Cardiac muscle cell (in vitro differentiated cells and primary cell): ENCODE measurements around the gene INSL4. TPM values are rescaled to one million over a fixed set of nuclear protein-coding genes. Genes with fewer than 3 reads are reported as not detected.

Experiments
- DNase-seq, 2 donors: peaks; one replicate each; pipeline versions ENCODE4 v3.0.0 to v3.0.0-alpha.2; 2010 to 2017; ENCODE audit warnings: low read depth in 1 of 2, low spot score in 1 of 2
- H3K27ac ChIP-seq: fragments of 200-600 bp; sonication (generic); 2 replicates; pipeline ENCODE4 v1.5.1; 2016
- H3K27me3 ChIP-seq: fragments of 200-600 bp; sonication (generic); 2 replicates; pipeline ENCODE4 v1.6.0; 2016; ENCODE audit warnings: control low read depth
- H3K36me3 ChIP-seq: fragments of 200-600 bp; sonication (generic); 2 replicates; pipeline ENCODE4 v1.5.1; 2016; ENCODE audit warnings: control low read depth
- H3K4me1 ChIP-seq: fragments of 200-600 bp; sonication (generic); 2 replicates; pipeline ENCODE4 v1.8.1; 2017; ENCODE audit warnings: low read depth, mild to moderate bottlenecking, mixed run types
- H3K4me3 ChIP-seq: fragments of 200-600 bp; sonication (generic); 2 replicates; pipeline ENCODE4 v1.5.1; 2016; ENCODE audit warnings: mild to moderate bottlenecking
- H3K9me3 ChIP-seq: fragments of 200-600 bp; sonication (generic); 2 replicates; pipeline ENCODE4 v1.5.1; 2017; ENCODE audit warnings: low read depth, mild to moderate bottlenecking, control low read depth
- CTCF ChIP-seq: IDR thresholded peaks from 2 replicates; pipeline ENCODE4 v1.5.1; 2012; ENCODE audit warnings: low read depth, mild to moderate bottlenecking, low read length
- polyA plus RNA-seq: library from polyadenylated mRNA; unstranded; fragments of >200 nt; fragmentation: Nextera tagmentation; extraction: Ambion mirVana; gene quantifications from 2 replicates; pipeline ENCODE4 v1.2.1, GENCODE V29; 2016
- total RNA-seq: library from RNA; depleted of rRNA; stranded (reverse); fragments of >200 nt; gene quantifications from 2 replicates; pipeline ENCODE4 v1.2.3, GENCODE V29; 2016

INSL4 gene
- not detected in 2 replicates for total RNA-seq
- polyA plus RNA-seq: not detected in 2 replicates

- Histone ChIP-seq H3K9me3 (no peaks in the 10 kb centered on the region), H3K27me3 (no peaks in the 10 kb centered on the region), H3K4me1 (no peaks in the 10 kb centered on the region), H3K4me3 (no peak within 1 kb of the TSS), H3K27ac (no peak within 1 kb of the TSS), H3K36me3 (no peaks in the 10 kb centered on the region)
- DNase-seq: no peak
- TF ChIP-seq CTCF: no peak
These were observed at the start of gene INSL4 for GRCh38 chr9:5231212-5231611. INSL4 (plus strand) TSS chr9:5231419; CDS start chr9:5231524, 105 bp downstream.

GRCh38 chr9:5184776-5185175 lies 46.4 kb upstream of the INSL4 start:
- no peak for DNase-seq
- H3K36me3 ChIP-seq: no peaks in the 10 kb centered on the region
- no peak for TF ChIP-seq CTCF
- no peaks in the 10 kb centered on the region for H3K9me3 ChIP-seq
- no peak overlapping the region for H3K4me3 ChIP-seq
- H3K27me3 ChIP-seq: no peaks in the 10 kb centered on the region
- no peaks in the 10 kb centered on the region for H3K4me1 ChIP-seq
- no peak overlapping the region for H3K27ac ChIP-seq

- no peak for TF ChIP-seq CTCF
- H3K4me3 ChIP-seq: no peak within 1 kb of the TSS
- H3K27ac ChIP-seq: no peak within 1 kb of the TSS
- no peaks in the 10 kb centered on the region for H3K9me3 ChIP-seq
- H3K36me3 ChIP-seq: no peaks in the 10 kb centered on the region
- no peaks in the 10 kb centered on the region for H3K4me1 ChIP-seq
- H3K27me3 ChIP-seq: no peaks in the 10 kb centered on the region
- DNase-seq: no peak
These were observed 45.9 kb upstream of the INSL4 start, which contains the start of gene INSL6 for GRCh38 chr9:5185220-5185840. INSL6 (minus strand) TSS chr9:5185639; CDS start chr9:5185602, 37 bp downstream.

- peak; percentile 54 to 75 for DNase-seq
- H3K4me1 ChIP-seq: no peaks in the 10 kb centered on the region
- no peak overlapping the region for H3K27ac ChIP-seq
- no peaks in the 10 kb centered on the region for H3K9me3 ChIP-seq
- H3K36me3 ChIP-seq: no peaks in the 10 kb centered on the region
- H3K27me3 ChIP-seq: no peaks in the 10 kb centered on the region
- no peak overlapping the region for H3K4me3 ChIP-seq
- peak; percentile 69 for TF ChIP-seq CTCF
These were observed 44.6 kb upstream of the INSL4 start for GRCh38 chr9:5186416-5187169.

GRCh38 chr9:5188060-5188984 lies 42.9 kb upstream of the INSL4 start:
- Histone ChIP-seq H3K9me3 (no peaks in the 10 kb centered on the region), H3K27ac (no peak overlapping the region), H3K27me3 (no peaks in the 10 kb centered on the region), H3K4me3 (no peak overlapping the region), H3K36me3 (no peaks in the 10 kb centered on the region), H3K4me1 (no peaks in the 10 kb centered on the region)
- TF ChIP-seq CTCF: no peak
- DNase-seq: no peak
